ENCODE measurements around the gene ALKBH6.

DNA sequence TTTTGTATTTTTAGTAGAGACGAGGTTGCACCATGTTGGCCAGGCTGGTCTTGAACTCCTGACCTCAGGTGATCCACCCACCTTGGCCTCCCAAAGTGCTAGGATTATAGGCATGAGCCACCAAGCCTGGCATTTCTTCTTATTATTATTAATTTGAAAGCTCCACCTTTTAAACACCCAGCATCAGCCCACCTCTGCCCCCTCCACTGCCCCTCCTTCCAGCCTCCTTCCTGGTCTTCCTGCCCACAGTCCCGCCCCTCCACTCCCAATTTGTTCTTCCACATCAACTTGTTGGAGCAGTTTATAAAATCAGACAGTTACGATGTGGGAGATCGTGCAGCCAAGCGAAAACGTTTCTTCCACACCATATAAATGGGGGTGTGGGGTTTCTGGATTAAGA is 26.5 kb upstream of the ALKBH6 start:
- no peak for TF ChIP-seq GATA2 (IDR thresholded peaks at IDR 0.05; ENCODE audit: low read depth, low read length)
- no peak for TF ChIP-seq GATA3 (IDR thresholded peaks at IDR 0.05; ENCODE audit: low read depth, low read length)

All from SH-SY5Y (cell line).